Stimulated activated CD8-positive, alpha-beta memory T cell treated with anti-CD3 and anti-CD28 coated beads, Interleukin-2, amount 100 ng/mL, for 48 hours (primary cell): ENCODE data around the gene MZT2A.
"Not testable (repeated sequence)": the region's sequence is repeated elsewhere in the genome, so short reads cannot be mapped to it uniquely, and the experiment has no call there.

Experiments used
- DNase-seq, 2 donors: peaks; one replicate each; pipeline ENCODE4 v3.0.0-alpha.2; 2020; ENCODE audit warnings: low read depth in 2 of 2

Gene MZT2A, protein sequence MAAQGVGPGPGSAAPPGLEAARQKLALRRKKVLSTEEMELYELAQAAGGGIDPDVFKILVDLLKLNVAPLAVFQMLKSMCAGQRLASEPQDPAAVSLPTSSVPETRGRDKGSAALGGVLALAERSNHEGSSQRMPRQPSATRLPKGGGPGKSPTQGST

DNA sequence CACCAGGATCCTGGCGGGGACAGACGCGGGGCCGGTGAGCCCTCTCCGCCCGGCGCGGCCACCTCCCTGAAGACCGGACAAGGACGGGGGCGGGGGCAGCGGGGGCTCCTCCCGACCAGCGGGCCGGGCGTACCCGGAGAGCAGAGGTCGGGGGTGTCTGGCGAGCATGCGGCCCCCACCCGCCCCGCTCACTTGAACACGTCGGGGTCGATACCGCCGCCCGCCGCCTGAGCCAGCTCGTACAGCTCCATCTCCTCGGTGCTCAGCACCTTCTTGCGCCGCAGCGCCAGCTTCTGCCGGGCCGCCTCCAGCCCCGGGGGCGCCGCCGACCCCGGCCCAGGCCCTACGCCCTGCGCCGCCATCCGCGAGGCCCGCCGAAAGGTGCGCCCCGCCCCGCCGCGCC lies at the start of gene MZT2A:
Gene MZT2A (minus strand): TSS at position 383 of the 403 bp plus-strand sequence. CDS start 21 bp downstream, at position 362.
- not testable (repeated sequence) for DNase-seq

DNA sequence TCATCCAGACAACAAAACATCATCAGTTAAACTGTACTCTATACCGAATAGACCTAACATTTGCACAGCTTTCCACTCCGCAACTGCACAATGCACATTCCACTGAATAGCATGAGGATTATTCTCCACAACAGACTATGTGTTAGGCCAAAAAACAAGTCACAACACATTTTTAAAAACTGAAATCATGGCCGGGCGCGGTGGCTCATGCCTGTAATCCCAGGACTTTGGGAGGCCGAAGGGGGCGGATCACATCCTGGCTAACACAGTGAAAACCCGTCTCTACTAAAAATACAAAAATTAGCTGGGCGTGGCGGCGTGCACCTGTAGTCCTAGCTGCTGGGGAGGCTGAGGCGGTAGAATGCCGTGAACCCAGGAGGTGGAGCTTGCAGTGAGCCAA lies 46.7 kb upstream of the MZT2A start:
- DNase-seq, result not testable (repeated sequence)

DNA sequence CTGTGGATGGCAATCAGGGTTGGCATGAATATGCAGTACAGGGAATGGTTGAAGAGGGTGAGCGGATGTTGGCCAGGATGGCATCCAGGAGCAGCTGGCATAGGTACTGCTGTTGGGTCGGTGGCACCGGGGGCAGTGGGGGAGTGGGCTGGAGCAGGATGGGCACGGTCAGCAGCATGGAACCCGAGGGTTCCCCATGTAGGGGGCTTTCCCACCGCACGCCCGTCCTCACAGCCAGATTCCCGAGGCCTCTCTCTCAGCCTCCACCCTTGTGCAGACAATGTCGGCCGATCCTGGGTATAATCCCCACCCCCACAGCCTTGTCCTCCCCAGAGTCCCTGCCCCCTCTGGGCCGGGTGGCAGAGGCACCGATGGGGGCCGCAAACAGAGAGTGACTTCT lies 44.6 kb upstream of the MZT2A start:
- not testable (repeated sequence) for DNase-seq

DNA sequence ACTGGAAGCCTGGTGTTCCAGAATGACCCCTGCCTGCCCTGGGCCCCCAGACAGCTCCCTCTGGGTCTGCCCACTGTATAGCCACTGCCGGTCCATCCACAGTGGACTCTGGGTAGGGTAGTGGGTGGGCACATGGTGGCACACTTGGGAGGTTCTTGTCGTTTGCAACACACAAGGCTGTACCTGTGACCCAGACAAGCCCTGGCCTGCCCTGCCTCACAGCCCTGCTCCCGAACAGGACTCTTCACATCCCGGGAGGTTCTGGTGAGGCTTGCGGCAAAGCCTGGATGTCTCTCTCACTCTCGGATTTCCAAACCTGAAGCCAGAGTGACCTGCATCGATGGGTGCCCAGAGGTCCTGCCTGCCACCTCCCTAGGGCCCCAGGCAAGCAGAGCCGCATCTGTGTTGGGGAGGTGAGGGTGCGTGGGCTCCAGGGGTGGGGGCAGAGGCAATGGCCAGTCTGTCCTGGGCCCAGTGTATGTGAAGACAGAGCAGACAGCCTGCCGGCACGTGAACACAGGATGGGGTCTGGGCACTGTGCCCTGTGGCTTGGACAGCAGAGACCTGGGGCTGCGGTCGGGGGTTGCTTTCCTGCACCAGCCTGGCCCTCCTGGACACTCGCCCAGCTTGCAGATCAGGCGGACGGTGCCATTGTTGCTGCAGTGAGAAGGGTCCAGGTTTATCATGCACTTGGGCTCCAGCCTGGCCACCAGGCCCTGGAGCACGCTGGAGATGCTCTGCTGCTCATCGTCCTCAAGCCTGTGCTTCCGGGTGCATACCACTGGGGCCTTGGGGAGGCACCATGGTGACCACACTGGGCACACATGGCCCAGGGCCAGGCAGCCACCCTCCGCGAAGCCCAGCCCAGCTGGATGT lies 44.0 kb upstream of the MZT2A start:
- not testable (repeated sequence) for DNase-seq

DNA sequence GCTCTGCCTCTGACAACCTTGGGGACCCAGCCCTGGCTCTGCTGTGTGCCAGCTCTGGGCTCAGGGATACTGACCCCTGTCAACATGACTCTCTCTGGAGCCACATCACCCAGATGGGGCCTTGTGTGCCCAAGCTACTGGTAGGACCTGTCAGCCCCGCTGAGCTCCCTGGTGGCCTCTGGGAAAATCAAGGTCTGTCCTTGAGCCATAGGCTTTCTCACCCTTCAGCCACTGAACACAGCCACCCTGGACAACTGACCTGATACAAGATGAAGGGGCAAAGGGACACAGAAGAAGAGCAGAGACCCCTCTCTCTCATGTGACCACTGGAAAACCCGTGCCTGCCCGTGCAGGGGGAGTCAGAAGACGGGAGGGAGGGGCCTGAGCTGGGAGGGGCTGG lies 43.3 kb upstream of the MZT2A start:
- DNase-seq, result no peak

DNA sequence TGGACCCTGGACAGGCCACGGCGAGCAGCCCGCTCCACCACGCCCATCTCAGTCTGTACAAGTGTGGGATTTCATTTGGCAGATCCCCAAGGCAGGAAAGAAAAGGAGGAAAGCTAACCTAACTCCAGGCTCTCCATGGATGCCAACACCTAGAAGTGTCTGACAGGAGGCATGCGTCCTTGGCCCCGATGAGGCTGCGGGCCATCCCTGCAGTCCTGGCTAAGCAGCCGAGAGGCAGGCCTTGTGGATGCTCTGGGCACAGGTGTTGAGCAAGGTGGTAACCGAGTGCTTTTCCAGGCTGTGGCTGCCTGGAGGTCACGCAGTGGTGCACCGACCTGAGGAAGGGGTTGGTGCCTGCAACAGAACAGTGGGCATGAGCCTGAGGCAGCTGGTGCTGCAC lies 42.8 kb upstream of the MZT2A start:
- DNase-seq, result not testable (repeated sequence)

DNA sequence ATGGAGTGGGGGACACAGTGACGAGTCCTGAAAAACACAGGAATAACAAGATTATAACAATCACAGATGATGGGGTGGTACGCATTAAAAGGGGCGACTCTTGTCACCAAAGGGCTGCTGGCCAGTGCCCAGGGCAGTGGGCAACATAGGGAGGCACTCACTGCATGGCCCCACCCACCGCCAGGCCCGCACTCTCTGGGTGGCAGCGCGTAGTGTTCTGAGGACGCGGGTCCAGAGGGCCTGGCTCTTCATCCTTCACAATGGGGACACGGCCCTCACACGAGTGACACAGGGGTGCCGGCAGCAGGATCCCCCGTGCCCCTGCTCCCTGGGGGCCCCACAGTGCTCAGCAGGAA lies 42.1 kb upstream of the MZT2A start:
- DNase-seq, result not testable (repeated sequence)

DNA sequence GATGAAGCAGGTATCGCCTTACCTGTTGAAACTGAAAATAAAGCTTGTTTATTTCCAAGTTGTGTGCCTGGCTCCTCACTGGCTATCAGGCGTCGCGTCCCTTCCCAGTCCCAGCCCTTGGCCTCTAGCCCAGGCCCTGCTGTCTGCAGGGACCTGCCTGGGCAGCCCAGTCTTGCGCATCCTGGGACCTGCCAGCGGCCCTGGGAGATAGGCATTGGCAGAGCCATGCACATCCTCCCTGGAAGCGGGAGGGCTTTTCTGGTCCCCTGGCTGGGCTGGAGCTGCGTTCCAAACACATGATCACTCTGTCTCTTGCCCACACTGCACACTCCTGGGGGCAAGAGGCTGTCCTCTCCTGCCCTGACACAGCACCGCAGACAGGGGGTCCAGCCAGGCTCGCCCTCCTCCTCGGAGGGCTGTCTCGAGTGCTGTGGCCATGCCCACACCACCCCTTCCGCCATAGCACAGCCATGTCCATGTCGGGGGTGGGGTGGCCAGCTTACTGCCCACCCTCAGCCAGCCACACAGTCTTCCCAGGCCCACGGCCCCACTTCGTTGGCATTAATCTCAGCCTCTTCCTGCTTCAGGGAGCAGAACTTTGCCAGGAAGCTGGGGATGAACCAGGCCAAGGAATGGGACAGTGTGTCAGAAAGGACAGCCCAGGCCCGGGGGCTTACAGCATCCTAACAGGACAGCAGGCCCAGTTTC lies 41.6 kb upstream of the MZT2A start:
- DNase-seq, result not testable (repeated sequence)

DNA sequence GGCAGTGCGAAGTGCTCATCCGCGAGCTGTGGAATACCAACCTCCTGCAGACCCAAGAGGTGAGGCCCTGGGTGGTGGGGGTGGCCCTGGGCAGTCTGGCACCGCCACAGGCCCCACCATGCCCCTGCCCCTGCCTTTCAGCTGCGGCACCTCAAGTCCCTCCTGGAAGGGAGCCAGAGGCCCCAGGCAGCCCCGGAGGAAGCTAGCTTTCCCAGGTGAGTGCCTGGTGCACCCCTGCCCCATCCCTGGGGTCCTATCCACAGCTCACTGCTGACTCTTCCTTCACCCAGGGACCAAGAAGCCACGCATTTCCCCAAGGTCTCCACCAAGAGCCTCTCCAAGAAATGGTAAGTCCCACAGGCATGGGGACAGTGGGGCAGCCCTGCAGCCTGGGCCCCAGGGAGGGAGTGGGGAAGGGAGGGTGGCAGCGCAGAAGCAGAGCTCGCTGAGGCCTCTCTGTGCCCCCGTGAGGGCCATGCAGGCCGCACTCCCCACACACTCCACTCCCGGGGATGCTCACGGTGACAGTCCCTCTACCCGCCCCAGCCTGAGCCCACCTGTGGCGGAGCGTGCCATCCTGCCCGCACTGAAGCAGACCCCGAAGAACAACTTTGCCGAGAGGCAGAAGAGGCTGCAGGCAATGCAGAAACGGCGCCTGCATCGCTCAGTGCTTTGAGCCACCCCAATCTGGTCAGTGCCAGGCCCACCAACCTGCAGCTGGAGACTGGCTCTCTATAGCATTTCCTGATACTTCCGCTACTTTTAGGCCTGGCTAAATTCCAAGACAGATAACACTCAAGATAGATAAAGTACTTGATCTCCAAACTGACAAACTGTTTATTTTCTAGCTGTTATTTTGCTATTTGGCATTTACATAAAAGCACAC lies 40.8 kb upstream of the MZT2A start:
- not testable (repeated sequence) for DNase-seq

DNA sequence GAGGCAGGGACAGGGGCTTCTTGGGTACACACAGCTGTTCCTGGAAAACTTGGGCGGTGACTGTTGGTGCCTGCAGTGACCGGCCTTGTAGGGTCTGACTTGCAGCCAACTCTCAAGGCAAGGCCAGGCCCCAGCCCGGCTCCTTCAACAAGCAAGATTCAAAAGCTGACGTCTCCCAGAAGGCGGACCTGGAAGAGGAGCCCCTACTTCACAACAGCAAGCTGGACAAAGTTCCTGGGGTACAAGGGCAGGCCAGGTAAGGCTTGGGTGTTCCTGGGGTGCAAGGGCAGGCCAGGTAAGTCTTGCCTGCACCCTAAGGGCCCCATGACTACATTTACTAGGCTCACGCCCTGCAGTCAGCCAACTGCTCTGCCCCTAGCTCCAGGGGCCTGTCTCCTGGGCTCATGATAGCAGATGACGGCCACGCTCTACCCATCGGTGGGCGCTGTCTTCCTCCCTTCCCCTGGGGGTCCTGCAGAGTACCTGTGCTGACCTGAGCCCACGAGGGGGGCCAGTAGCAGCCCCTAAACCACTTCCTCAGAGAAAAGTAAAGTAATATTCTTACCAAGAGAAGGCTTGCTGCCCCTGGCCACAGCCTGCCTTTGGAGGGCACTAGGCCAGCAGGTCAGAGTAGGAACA lies 39.5 kb upstream of the MZT2A start:
- not testable (repeated sequence) for DNase-seq

DNA sequence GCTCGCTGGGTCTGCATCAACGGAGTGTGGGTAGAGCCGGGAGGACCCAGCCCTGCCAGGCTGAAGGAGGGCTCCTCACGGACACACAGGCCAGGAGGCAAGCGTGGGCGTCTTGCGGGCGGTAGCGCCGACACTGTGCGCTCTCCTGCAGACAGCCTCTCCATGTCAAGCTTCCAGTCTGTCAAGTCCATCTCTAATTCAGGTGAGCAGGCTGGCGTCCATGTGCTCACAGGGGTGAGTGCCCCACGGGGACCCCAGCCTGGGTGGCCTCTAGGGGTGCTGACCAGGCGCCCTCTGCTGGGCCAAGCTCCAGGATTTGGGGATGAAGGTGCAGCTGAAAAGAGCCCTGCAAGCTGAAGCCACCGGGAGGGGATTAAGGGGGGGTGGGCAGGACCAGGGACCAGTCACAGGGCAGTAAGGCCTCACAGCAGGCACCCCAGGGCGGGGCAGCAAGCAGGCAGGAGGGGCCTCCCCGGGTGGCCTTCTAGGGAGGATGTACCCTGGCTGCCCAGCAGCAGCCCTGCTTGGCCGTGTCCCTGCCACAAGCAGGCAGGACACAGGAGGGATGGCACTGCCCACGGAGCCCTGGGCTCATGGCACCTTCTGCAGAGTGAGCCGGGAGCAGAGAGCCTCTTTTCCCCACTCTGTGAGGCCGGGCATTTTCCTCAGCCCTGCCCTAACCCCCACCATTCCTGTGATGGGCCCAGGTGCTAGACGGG lies 38.6 kb upstream of the MZT2A start:
- not testable (repeated sequence) for DNase-seq

DNA sequence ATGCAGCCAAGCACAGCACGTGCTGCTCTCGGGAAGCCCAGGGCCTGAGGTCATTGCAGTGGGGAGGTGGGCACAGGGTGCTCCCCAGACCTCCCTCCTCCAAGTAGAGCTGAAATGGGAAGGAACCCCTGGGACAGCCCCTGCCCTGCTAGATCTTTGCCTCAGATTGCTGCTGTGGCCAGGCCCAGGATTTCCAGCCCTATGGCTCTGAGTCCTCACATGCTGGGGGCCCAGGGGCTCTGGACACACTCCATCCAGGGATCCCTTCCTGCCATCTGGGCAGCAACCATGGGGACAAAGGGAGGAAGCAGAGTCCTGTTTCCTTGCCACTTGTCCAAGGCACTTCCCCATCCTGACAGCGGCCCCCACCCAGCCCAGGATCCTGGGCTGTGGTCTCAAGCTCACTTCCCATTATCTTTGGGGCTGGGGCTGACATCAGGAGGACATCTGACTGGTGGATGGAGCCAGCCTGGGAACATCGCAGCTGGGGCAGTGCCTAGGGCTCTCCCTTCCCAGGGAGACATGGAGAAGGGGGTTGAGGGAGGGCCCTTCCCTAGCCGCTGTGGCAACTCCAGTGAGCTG lies 37.8 kb upstream of the MZT2A start:
- not testable (repeated sequence) for DNase-seq

DNA sequence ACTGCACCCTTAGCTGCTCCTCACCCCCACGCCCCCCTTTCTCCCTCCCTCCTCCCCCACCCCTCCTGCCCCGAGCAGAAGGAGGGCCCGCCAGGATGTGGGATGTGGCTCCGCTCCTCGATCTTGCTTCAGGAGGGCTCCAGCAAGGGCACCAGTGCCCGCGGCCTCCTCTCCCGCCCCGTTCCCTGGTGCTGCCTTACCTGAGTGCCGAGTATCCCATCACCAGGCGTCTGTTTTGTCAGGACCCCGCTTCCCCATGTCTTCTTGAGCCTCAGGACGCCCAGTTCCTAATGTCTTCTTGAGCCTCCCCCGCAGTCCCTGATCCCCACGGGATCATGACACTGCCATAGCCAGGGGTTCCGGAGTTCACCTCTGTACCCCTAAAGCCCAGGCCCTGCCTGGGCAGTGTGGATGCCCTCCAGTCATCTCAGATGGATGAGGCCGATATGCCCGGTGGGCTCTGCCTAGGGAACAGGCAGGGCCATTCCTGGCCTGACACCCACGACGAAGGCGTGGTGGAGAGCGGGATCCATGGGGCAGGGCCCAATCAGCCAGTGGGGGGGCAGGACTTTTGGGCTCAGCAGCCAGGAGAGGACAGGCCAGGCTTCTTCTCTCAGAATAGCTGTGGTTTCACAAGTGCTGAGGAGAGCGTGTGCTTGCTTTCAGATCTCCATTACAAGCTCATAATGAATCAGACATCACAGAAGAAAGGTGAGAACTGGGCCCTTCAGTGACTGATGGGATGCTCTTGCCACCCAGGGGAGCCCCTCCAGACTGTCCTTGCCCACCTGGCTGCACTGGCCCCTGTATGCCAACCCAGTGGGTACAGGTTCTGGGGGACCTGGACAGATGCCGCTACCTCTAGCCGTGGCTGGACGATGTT lies 37.0 kb upstream of the MZT2A start:
- DNase-seq, result not testable (repeated sequence)

DNA sequence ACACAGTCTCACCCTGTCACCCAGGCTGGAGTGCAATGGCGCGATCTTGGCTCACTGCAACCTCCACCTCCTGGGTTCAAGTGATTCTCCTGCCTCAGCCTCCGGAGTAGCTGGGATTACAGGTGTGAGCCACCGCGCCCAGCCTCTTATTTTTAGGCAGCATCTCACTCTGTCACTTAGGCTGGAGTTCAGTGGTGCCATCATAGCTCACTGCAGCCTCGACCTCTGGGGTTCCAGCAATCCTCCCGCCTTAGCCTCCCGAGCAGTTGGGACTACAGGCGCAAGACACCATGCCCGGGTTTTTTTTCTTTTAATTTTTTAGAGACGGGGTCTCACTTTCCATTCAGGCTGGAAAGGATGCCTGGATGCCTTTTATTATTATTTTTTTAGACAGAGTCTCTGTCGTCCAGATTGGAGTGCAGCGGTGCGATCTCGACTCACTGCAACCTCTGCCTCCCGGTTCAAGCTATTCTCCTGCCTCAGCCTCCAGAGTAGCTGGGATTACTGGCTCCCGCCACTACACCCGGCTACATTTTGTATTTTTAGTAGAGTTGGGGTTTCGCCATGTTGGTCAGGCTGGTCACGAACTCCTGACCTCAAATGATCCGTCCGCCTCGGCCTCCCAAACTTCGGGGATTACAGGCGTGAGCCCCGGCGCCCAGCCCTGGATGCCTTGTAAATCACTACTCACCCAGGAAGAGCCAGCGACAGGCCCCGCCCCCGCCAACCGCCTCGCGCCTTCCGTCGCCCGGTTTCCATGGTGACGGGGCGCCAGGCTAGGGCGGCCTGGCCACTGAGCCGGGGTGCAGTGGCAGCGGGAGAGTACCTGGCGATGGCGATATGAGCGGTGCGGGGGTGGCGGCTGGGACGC lies 35.2 kb upstream of the MZT2A start, which contains the start of gene CCDC74A:
Gene CCDC74A (plus strand): TSS at position 758 of the 871 bp plus-strand sequence. CDS start 83 bp downstream, at position 841.
- DNase-seq, result peak; percentile 67 to 76

DNA sequence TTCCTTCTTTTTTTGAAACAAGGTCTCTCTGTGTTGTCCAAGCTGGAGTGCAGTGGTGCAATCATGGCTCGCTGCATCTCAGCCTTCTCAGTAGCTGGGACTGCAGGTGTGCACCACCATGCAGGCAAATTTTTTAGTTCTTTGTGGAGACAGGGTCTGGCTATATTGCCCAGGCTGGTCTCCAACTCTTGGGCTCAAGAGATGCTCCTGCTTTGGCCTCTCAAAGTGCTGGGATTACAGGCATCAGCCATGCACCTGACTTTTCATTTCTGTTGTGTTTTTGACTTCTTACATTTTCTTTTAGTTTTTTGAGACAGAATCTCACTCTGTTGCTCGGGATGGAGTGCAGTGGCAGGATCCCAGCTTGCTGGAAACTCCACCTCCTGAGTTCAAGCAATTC lies 33.1 kb upstream of the MZT2A start:
- DNase-seq, result not testable (repeated sequence)

DNA sequence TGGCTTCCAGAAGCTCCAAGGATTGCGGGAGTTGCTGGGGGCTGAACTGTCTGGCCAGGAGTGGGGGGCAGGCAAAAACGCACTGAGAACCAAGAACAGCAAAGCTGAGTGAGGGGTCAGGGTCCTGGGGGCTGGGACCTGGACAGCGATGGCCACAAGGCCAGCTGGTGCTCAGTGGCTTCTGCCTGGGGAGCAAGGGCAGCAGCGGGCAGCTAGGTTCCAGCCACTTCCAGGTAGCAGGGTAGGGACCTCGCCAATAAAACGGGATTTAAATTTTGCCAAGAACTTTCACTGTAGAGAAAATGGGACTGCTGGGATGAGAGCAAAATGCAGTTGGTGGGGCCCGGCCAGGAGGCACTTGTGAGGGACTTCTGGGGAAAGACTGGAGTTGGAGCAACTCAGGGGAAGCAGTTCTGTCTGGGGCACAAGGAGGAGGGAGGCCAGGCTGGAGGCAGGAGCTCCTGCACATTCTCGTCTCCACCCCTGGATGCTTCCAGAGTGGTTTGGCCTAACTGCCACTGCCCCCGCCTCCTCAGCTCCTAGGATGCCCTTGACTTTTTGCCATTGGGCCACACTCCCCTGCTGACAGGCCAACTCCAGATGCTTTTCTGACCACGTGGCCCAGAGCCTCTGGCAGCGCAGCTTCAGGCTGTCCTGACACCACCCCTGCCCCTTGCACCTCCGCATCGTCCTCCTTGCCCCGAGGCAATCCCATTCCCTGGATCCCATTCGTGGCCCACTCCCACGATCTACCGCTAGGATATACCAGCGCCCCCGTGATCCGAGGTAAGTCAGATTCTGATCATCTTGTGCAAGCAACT lies 30.0 kb upstream of the MZT2A start:
- no peak for DNase-seq

DNA sequence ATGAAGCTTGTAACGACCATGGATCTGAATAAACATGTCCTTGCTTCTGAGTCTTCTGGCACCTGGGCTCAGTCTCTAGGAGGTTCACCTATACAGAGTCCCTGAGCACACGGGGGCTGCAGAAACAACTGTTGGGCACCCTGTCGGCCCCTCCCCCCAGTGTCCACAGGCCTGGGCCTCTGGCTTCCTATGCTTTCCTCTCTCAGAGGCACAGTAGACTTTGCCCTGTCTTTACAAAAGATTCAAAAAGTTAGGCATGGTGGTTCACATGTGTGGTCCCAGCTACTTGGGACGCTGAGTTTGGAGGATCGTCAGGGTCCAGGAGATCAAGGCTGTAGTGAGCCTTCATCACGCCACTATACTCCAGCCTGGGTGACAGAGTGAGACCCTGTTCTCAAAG lies 29.3 kb upstream of the MZT2A start:
- DNase-seq, result not testable (repeated sequence)
